Measurements from ENCODE around the gene GTPBP6.

The GTPBP6 gene

GRCh38 chrX:345020-345925, 26.7 kb upstream of the GTPBP6 start:
- H3K4me1 Mint-ChIP-seq (ENCODE audit: low read depth), result peaks cover 2% of the 10 kb centered on the region
- H3K4me3 Mint-ChIP-seq, result no peak overlapping the region
- no peaks in the 10 kb centered on the region for H3K27me3 Mint-ChIP-seq (ENCODE audit: low read depth)
- peaks cover 3% of the 10 kb centered on the region for H3K9me3 Mint-ChIP-seq
- no peak overlapping the region for H3K27ac Mint-ChIP-seq
- H3K36me3 Mint-ChIP-seq (ENCODE audit: low read depth), result peaks cover 23% of the 10 kb centered on the region

GRCh38 chrX:344371-344901, 25.8 kb upstream of the GTPBP6 start:
- Mint-ChIP-seq H3K27me3 (ENCODE audit: low read depth) (no peaks in the 10 kb centered on the region), H3K9me3 (peaks cover 3% of the 10 kb centered on the region), H3K4me3 (no peak overlapping the region), H3K27ac (no peak overlapping the region), H3K36me3 (ENCODE audit: low read depth) (peaks cover 23% of the 10 kb centered on the region), H3K4me1 (ENCODE audit: low read depth) (peaks cover 2% of the 10 kb centered on the region)

GRCh38 chrX:341541-342101, 23.0 kb upstream of the GTPBP6 start:
- H3K27ac Mint-ChIP-seq, result no peak overlapping the region
- H3K9me3 Mint-ChIP-seq, result peaks cover 4% of the 10 kb centered on the region
- H3K36me3 Mint-ChIP-seq (ENCODE audit: low read depth), result peaks cover 31% of the 10 kb centered on the region
- no peaks in the 10 kb centered on the region for H3K4me1 Mint-ChIP-seq (ENCODE audit: low read depth)
- H3K27me3 Mint-ChIP-seq (ENCODE audit: low read depth), result no peaks in the 10 kb centered on the region
- H3K4me3 Mint-ChIP-seq, result no peak overlapping the region

GRCh38 chrX:340641-341423, 22.2 kb upstream of the GTPBP6 start:
- Mint-ChIP-seq H3K9me3 (peaks cover 9% of the 10 kb centered on the region), H3K27ac (no peak overlapping the region), H3K4me1 (ENCODE audit: low read depth) (no peaks in the 10 kb centered on the region), H3K27me3 (ENCODE audit: low read depth) (no peaks in the 10 kb centered on the region), H3K36me3 (ENCODE audit: low read depth) (peaks cover 37% of the 10 kb centered on the region), H3K4me3 (no peak overlapping the region)

- peaks cover 9% of the 10 kb centered on the region for H3K9me3 Mint-ChIP-seq
- no peaks in the 10 kb centered on the region for H3K4me1 Mint-ChIP-seq (ENCODE audit: low read depth)
- H3K36me3 Mint-ChIP-seq (ENCODE audit: low read depth), result peaks cover 35% of the 10 kb centered on the region
- no peak overlapping the region for H3K4me3 Mint-ChIP-seq
- no peaks in the 10 kb centered on the region for H3K27me3 Mint-ChIP-seq (ENCODE audit: low read depth)
- no peak overlapping the region for H3K27ac Mint-ChIP-seq
Observed at GRCh38 chrX:340121-340520, 21.5 kb upstream of the GTPBP6 start.

GRCh38 chrX:338836-339400, 20.3 kb upstream of the GTPBP6 start:
- peaks cover 29% of the 10 kb centered on the region for H3K36me3 Mint-ChIP-seq (ENCODE audit: low read depth)
- H3K9me3 Mint-ChIP-seq, result peaks cover 9% of the 10 kb centered on the region
- H3K27me3 Mint-ChIP-seq (ENCODE audit: low read depth), result no peaks in the 10 kb centered on the region
- H3K4me3 Mint-ChIP-seq, result no peak overlapping the region
- no peak overlapping the region for H3K27ac Mint-ChIP-seq
- H3K4me1 Mint-ChIP-seq (ENCODE audit: low read depth), result no peaks in the 10 kb centered on the region

GRCh38 chrX:338281-338835, 19.8 kb upstream of the GTPBP6 start:
- H3K27me3 Mint-ChIP-seq (ENCODE audit: low read depth), result no peaks in the 10 kb centered on the region
- peaks cover 9% of the 10 kb centered on the region for H3K9me3 Mint-ChIP-seq
- H3K36me3 Mint-ChIP-seq (ENCODE audit: low read depth), result peaks cover 29% of the 10 kb centered on the region
- H3K4me1 Mint-ChIP-seq (ENCODE audit: low read depth), result no peaks in the 10 kb centered on the region
- no peak overlapping the region for H3K4me3 Mint-ChIP-seq
- H3K27ac Mint-ChIP-seq, result no peak overlapping the region

GRCh38 chrX:337331-337831, 18.8 kb upstream of the GTPBP6 start:
- Mint-ChIP-seq H3K9me3 (peaks cover 9% of the 10 kb centered on the region), H3K4me1 (ENCODE audit: low read depth) (no peaks in the 10 kb centered on the region), H3K36me3 (ENCODE audit: low read depth) (peaks cover 29% of the 10 kb centered on the region), H3K27ac (no peak overlapping the region), H3K27me3 (ENCODE audit: low read depth) (no peaks in the 10 kb centered on the region), H3K4me3 (no peak overlapping the region)

GRCh38 chrX:336227-336626, 17.6 kb upstream of the GTPBP6 start:
- no peaks in the 10 kb centered on the region for H3K4me1 Mint-ChIP-seq (ENCODE audit: low read depth)
- no peak overlapping the region for H3K4me3 Mint-ChIP-seq
- H3K36me3 Mint-ChIP-seq (ENCODE audit: low read depth), result peaks cover 22% of the 10 kb centered on the region
- H3K27me3 Mint-ChIP-seq (ENCODE audit: low read depth), result no peaks in the 10 kb centered on the region
- no peak overlapping the region for H3K27ac Mint-ChIP-seq
- H3K9me3 Mint-ChIP-seq, result peaks cover 6% of the 10 kb centered on the region

- Mint-ChIP-seq H3K27me3 (ENCODE audit: low read depth) (no peaks in the 10 kb centered on the region), H3K36me3 (ENCODE audit: low read depth) (peaks cover 22% of the 10 kb centered on the region), H3K27ac (no peak overlapping the region), H3K9me3 (peaks cover 6% of the 10 kb centered on the region), H3K4me1 (ENCODE audit: low read depth) (no peaks in the 10 kb centered on the region), H3K4me3 (no peak overlapping the region)
Observed at GRCh38 chrX:335758-336155, 17.2 kb upstream of the GTPBP6 start.

GRCh38 chrX:334971-335757, 16.6 kb upstream of the GTPBP6 start:
- Mint-ChIP-seq H3K9me3 (peaks cover 6% of the 10 kb centered on the region), H3K27ac (no peak overlapping the region), H3K36me3 (ENCODE audit: low read depth) (peaks cover 22% of the 10 kb centered on the region), H3K27me3 (ENCODE audit: low read depth) (no peaks in the 10 kb centered on the region), H3K4me1 (ENCODE audit: low read depth) (no peaks in the 10 kb centered on the region), H3K4me3 (no peak overlapping the region)

GRCh38 chrX:334331-334891, 15.8 kb upstream of the GTPBP6 start:
- H3K27ac Mint-ChIP-seq, result no peak overlapping the region
- peaks cover 8% of the 10 kb centered on the region for H3K9me3 Mint-ChIP-seq
- H3K36me3 Mint-ChIP-seq (ENCODE audit: low read depth), result peaks cover 22% of the 10 kb centered on the region
- H3K27me3 Mint-ChIP-seq (ENCODE audit: low read depth), result no peaks in the 10 kb centered on the region
- H3K4me3 Mint-ChIP-seq, result no peak overlapping the region
- no peaks in the 10 kb centered on the region for H3K4me1 Mint-ChIP-seq (ENCODE audit: low read depth)

GRCh38 chrX:333611-334311, 15.2 kb upstream of the GTPBP6 start:
- Mint-ChIP-seq H3K9me3 (peaks cover 9% of the 10 kb centered on the region), H3K4me3 (no peak overlapping the region), H3K36me3 (ENCODE audit: low read depth) (peaks cover 20% of the 10 kb centered on the region), H3K4me1 (ENCODE audit: low read depth) (no peaks in the 10 kb centered on the region), H3K27ac (no peak overlapping the region), H3K27me3 (ENCODE audit: low read depth) (no peaks in the 10 kb centered on the region)
